Smooth muscle cell (in vitro differentiated cells): ENCODE data around the gene HOXD10. TPM values are rescaled to one million over a fixed set of nuclear protein-coding genes. Genes with fewer than 3 reads are reported as not detected.

Source experiments
- DNase-seq: peaks from one replicate; lab custom pipeline; 2025; ENCODE audit not compliant: unreplicated experiment; lab: John Stamatoyannopoulos, UW
- H2AFZ ChIP-seq: fragments of 200-600 bp; sonication (generic); 2 replicates; pipeline ENCODE4 v1.6.0; 2016; ENCODE audit warnings: antibody characterized with exemption, low read depth, mild to moderate bottlenecking
- H3F3A ChIP-seq: fragments of 200-600 bp; sonication (generic); 2 replicates; pipeline ENCODE4 v1.6.0; 2017; ENCODE audit warnings: antibody characterized with exemption, low read depth
- H3K27ac ChIP-seq: fragments of 200-600 bp; sonication (generic); 2 replicates; pipeline ENCODE4 v1.5.1; 2016; ENCODE audit warnings: low read depth, mild to moderate bottlenecking
- H3K27me3 ChIP-seq: fragments of 200-600 bp; sonication (generic); 2 replicates; pipeline ENCODE4 v1.6.1; 2016; ENCODE audit warnings: low read depth, mild to moderate bottlenecking
- H3K36me3 ChIP-seq: fragments of 200-600 bp; sonication (generic); 2 replicates; pipeline ENCODE4 v1.5.1; 2016; ENCODE audit warnings: low read depth
- H3K4me1 ChIP-seq: fragments of 200-600 bp; sonication (generic); 2 replicates; pipeline ENCODE4 v1.5.1; 2016; ENCODE audit warnings: low read depth
- H3K4me2 ChIP-seq: fragments of 200-600 bp; sonication (generic); 2 replicates; pipeline ENCODE4 v1.6.0; 2016; ENCODE audit warnings: mild to moderate bottlenecking
- H3K4me3 ChIP-seq: fragments of 200-600 bp; sonication (generic); 2 replicates; pipeline ENCODE4 v1.5.1; 2016; ENCODE audit warnings: mild to moderate bottlenecking
- H3K79me2 ChIP-seq: fragments of 200-600 bp; sonication (generic); 2 replicates; pipeline ENCODE4 v1.6.0; 2016; ENCODE audit warnings: low read depth, mild to moderate bottlenecking
- H3K9ac ChIP-seq: fragments of 200-600 bp; sonication (generic); 2 replicates; pipeline ENCODE4 v1.6.0; 2016; ENCODE audit warnings: low read depth
- H3K9me3 ChIP-seq: fragments of 200-600 bp; sonication (generic); replicated peaks from 2 replicates; pipeline ENCODE4 v1.5.1; 2016; ENCODE audit warnings: low read depth
- H4K20me1 ChIP-seq: fragments of 200-600 bp; sonication (generic); 2 replicates; pipeline ENCODE4 v1.6.0; 2016; ENCODE audit warnings: low read depth
- CTCF ChIP-seq: fragments of 200-600 bp; sonication (generic); IDR thresholded peaks from 2 replicates; pipeline ENCODE4 v1.5.1; 2017; ENCODE audit warnings: borderline replicate concordance, mild to moderate bottlenecking, antibody characterized with exemption; ENCODE audit not compliant: insufficient read depth, poor library complexity, severe bottlenecking
- WGBS: methylation state at CpG from one replicate; pipeline ENCODE4 v1.1.7; 2016; ENCODE audit warnings: low lambda C conversion rate; 5-methylcytosine and 5-hydroxymethylcytosine counted together
- polyA plus RNA-seq: library from polyadenylated mRNA; unstranded; fragments of >200 nt; fragmentation: Nextera tagmentation; extraction: Ambion mirVana; gene quantifications from 2 replicates; pipeline ENCODE4 v1.2.1, GENCODE V29; 2016
- total RNA-seq: library from RNA; depleted of rRNA; stranded (reverse); fragments of >200 nt; gene quantifications from 2 replicates; pipeline ENCODE4 v1.2.3, GENCODE V29; 2014

The HOXD10 gene
- total and polyA plus RNA-seq, 2 experiments from 2014 or later, result 9.9 to 11.4 TPM

- Histone ChIP-seq H4K20me1 (no peaks in the 10 kb centered on the region), H3K4me2 (peak overlapping the region; percentile 80), H2AFZ (no peak overlapping the region), H3F3A (peaks cover 3% of the 10 kb centered on the region), H3K9ac (no peak overlapping the region), H3K4me1 (no peaks in the 10 kb centered on the region), H3K4me3 (peak overlapping the region; percentile 58), H3K27ac (no peak overlapping the region), H3K79me2 (no peaks in the 10 kb centered on the region), H3K27me3 (peaks cover 100% of the 10 kb centered on the region), H3K36me3 (no peaks in the 10 kb centered on the region), H3K9me3 (no peaks in the 10 kb centered on the region)
- 11% methylated on average over 8 of the region's 8 CpGs for WGBS
- no peak for DNase-seq
- no peak for TF ChIP-seq CTCF
Observed at GRCh38 chr2:176093898-176094249, 22.7 kb upstream of the HOXD10 start.

GRCh38 chr2:176094349-176094748 is 22.2 kb upstream of the HOXD10 start:
- H3K4me1 ChIP-seq, result no peaks in the 10 kb centered on the region
- TF ChIP-seq CTCF, result no peak
- H3K9ac ChIP-seq, result no peak overlapping the region
- no peak for DNase-seq
- no peaks in the 10 kb centered on the region for H3K36me3 ChIP-seq
- peak overlapping the region; percentile 58 for H3K4me3 ChIP-seq
- H3K4me2 ChIP-seq, result no peak overlapping the region
- 12% methylated on average over 12 of the region's 12 CpGs for WGBS
- peaks cover 100% of the 10 kb centered on the region for H3K27me3 ChIP-seq
- H3F3A ChIP-seq, result peaks cover 3% of the 10 kb centered on the region
- no peak overlapping the region for H2AFZ ChIP-seq
- H3K27ac ChIP-seq, result no peak overlapping the region
- H3K79me2 ChIP-seq, result no peaks in the 10 kb centered on the region
- H4K20me1 ChIP-seq, result no peaks in the 10 kb centered on the region
- no peaks in the 10 kb centered on the region for H3K9me3 ChIP-seq

- 48% methylated on average over 5 of the region's 5 CpGs for WGBS
- H3K27ac ChIP-seq, result no peak overlapping the region
- no peak overlapping the region for H2AFZ ChIP-seq
- no peak overlapping the region for H3K4me2 ChIP-seq
- no peak overlapping the region for H3K9ac ChIP-seq
- no peak for DNase-seq
- TF ChIP-seq CTCF, result no peak
- no peaks in the 10 kb centered on the region for H4K20me1 ChIP-seq
- H3F3A ChIP-seq, result peaks cover 3% of the 10 kb centered on the region
- no peaks in the 10 kb centered on the region for H3K36me3 ChIP-seq
- no peaks in the 10 kb centered on the region for H3K9me3 ChIP-seq
- H3K79me2 ChIP-seq, result no peaks in the 10 kb centered on the region
- peak overlapping the region; percentile 58 for H3K4me3 ChIP-seq
- H3K27me3 ChIP-seq, result peaks cover 100% of the 10 kb centered on the region
- no peaks in the 10 kb centered on the region for H3K4me1 ChIP-seq
Observed at GRCh38 chr2:176095421-176095820, 21.2 kb upstream of the HOXD10 start.

DNA sequence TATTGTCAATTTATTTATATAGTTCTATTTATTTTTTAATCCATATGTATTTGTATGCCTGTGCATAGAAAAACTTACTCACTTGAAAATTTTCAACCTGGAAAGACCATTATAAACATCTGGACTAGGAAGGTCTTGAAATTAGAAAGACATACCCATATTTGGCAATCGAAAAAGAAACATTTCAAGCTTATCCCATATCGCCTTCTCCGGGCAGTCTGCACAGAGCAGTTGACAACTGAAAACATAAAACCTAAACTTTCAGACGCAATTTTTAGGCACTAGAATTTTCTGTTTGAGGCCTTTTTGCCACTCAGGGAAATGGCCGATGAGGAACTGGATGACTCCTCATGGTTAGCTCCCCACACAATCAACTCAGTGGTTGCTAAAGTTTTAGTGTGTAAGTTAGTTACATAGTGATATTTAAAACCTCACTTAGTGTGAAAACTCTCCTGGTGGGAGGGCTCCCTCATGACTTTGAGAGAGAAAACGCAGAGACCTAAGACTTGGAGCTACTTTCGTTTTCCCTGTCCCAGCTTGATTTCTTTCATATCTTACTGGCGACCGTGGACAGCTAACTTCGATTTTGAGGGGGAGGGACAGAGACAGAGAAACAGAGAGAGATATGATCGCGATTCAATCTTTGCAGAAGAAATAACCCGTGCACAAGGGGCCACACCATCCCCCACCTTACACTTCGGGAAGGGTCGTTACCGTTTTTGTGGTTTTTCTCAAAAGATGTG is 20.2 kb upstream of the HOXD10 start:
- no peak overlapping the region for H3K27ac ChIP-seq
- peak overlapping the region; percentile 58 for H3K4me3 ChIP-seq
- TF ChIP-seq CTCF, result no peak
- no peaks in the 10 kb centered on the region for H3K79me2 ChIP-seq
- no peak for DNase-seq
- H3K4me1 ChIP-seq, result no peaks in the 10 kb centered on the region
- H3F3A ChIP-seq, result peaks cover 3% of the 10 kb centered on the region
- peak overlapping the region; percentile 89 for H2AFZ ChIP-seq
- H3K27me3 ChIP-seq, result peaks cover 100% of the 10 kb centered on the region
- no peaks in the 10 kb centered on the region for H3K36me3 ChIP-seq
- H3K9ac ChIP-seq, result no peak overlapping the region
- H3K4me2 ChIP-seq, result peak overlapping the region; percentile 96
- 7% methylated on average over 16 of the region's 16 CpGs for WGBS
- H4K20me1 ChIP-seq, result no peaks in the 10 kb centered on the region
- H3K9me3 ChIP-seq, result no peaks in the 10 kb centered on the region
